ENCODE results near the gene TASP1.

GRCh38 chr20:13515291-13515690, 123.4 kb downstream of the TASP1 start:
- TF ChIP-seq EP300 (IDR thresholded peaks at IDR 0.05) (no peak), POLR2A (IDR thresholded peaks at IDR 0.05) (no peak)
